Kidney epithelial cell (primary cell): Measurements from ENCODE around the gene ABCC6. TPM values are rescaled to one million over a fixed set of nuclear protein-coding genes. Genes with fewer than 3 reads are reported as not detected.
A peak's percentile ranks its signal among the peaks of the same experiment; 100 is the strongest.
"Not testable (repeated sequence)": the region's sequence is repeated elsewhere in the genome, so short reads cannot be mapped to it uniquely, and the experiment has no call there.

Source experiments
- DNase-seq: peaks from one replicate; pipeline ENCODE4 v3.0.0-alpha.2; 2010; ENCODE audit warnings: low read depth
- H3K27me3 ChIP-seq: 2 replicates; pipeline ENCODE4 v1.6.0; 2011; ENCODE audit warnings: low read length; ENCODE audit not compliant: control insufficient read depth, insufficient read depth
- H3K36me3 ChIP-seq: 2 replicates; pipeline ENCODE4 v1.5.1; 2011; ENCODE audit warnings: low read length; ENCODE audit not compliant: control insufficient read depth, insufficient read depth
- H3K4me3 ChIP-seq: 2 replicates; pipeline ENCODE4 v1.5.1; 2011; ENCODE audit warnings: low read depth, mild to moderate bottlenecking, control low read depth, low read length
- total RNA-seq: library from RNA; depleted of rRNA; stranded (reverse); fragments of >200 nt; gene quantifications from 2 replicates; pipeline ENCODE4 v1.2.3, GENCODE V29; 2015

Gene ABCC6
- total RNA-seq, result 1.4 and 1.5 TPM in 2 replicates

GRCh38 chr16:16222850-16223661, at the start of gene ABCC6:
ABCC6 (minus strand) TSS chr16:16223494; CDS start chr16:16223434, 60 bp downstream.
- H3K4me3 ChIP-seq, result peak within 1 kb of the TSS; percentile 17
- DNase-seq, H3K27me3 ChIP-seq, H3K36me3 ChIP-seq: not testable (repeated sequence)

DNA sequence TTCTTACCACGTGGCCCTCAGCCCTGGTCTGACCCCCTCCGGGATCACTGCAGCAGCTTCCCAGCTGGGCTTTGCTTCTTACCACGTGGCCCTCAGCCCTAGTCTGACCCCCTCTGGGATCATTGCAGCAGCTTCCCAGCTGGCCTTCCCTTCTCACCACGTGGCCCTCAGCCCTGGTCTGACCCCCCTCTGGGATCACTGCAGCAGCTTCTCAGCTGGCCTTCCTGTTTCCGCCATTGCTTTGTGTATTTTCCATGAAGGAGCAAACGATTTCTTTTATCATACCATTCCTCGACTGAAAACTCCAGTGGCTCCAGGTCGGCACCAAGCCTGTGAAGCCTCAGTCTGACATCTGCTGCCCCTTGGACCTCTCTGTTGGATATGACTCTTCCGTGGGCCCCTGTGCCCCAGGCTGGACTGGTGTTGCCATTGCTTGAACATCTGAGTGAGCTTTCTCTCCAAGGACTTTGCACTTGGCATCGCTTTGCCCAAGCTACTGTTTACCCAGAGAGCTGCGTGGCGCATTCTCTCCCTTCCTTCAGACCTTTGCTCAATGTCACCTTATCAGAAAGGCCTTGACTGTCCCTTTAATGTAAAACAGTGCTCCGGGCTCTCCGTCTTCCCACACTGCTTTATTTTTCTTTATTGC, 49.4 kb upstream of the ABCC6 start:
- H3K36me3 ChIP-seq, H3K4me3 ChIP-seq, H3K27me3 ChIP-seq, DNase-seq: not testable (repeated sequence)

- H3K27me3 ChIP-seq, DNase-seq: not testable (repeated sequence)
Observed at GRCh38 chr16:16271658-16272057, 48.4 kb upstream of the ABCC6 start.

GRCh38 chr16:16268185-16268808, 45.0 kb upstream of the ABCC6 start:
- not testable (repeated sequence) for H3K27me3 ChIP-seq, H3K4me3 ChIP-seq, H3K36me3 ChIP-seq, DNase-seq

More at GRCh38 chr16:16271658-16272057, 48.4 kb upstream of the ABCC6 start:
- not testable (repeated sequence) for H3K4me3 ChIP-seq, H3K36me3 ChIP-seq

- not testable (repeated sequence) for DNase-seq, H3K36me3 ChIP-seq, H3K4me3 ChIP-seq, H3K27me3 ChIP-seq
Observed at GRCh38 chr16:16267708-16268107, 44.4 kb upstream of the ABCC6 start.

GRCh38 chr16:16265044-16265443, 41.8 kb upstream of the ABCC6 start:
- H3K4me3 ChIP-seq, H3K27me3 ChIP-seq, H3K36me3 ChIP-seq, DNase-seq: not testable (repeated sequence)

- not testable (repeated sequence) for H3K4me3 ChIP-seq, DNase-seq, H3K27me3 ChIP-seq, H3K36me3 ChIP-seq
Observed at GRCh38 chr16:16263947-16264346, 40.7 kb upstream of the ABCC6 start.

- not testable (repeated sequence) for H3K4me3 ChIP-seq, H3K36me3 ChIP-seq, DNase-seq, H3K27me3 ChIP-seq
Observed at GRCh38 chr16:16262954-16263555, 39.8 kb upstream of the ABCC6 start.

DNA sequence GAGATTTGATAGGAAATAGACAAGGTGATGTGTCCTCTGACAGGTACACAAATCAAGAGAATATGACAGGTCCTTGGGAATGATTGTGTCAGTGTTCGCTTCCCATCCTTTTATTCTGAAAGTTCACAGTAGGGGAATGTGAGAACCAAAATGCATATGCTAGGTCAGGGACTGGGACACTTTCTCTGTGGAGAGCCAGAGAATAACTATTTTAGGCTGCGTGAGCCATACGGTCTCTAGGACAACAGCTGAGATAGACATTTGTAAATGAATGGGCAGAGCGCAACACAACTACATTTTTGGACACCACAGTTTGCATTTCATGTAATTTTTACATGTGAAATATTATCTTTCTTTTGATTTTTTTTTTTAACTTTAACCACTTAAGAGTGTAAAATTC, 36.7 kb upstream of the ABCC6 start:
- H3K4me3 ChIP-seq, H3K27me3 ChIP-seq, DNase-seq, H3K36me3 ChIP-seq: not testable (repeated sequence)

GRCh38 chr16:16258822-16259221, 35.5 kb upstream of the ABCC6 start:
- not testable (repeated sequence) for H3K36me3 ChIP-seq, H3K4me3 ChIP-seq, DNase-seq, H3K27me3 ChIP-seq
